Glomerular visceral epithelial cell (primary cell): Measurements from ENCODE around the gene MCM3AP.

Experiments used
- DNase-seq: peaks from one replicate; pipeline ENCODE4 v3.0.0-alpha.2; 2016; ENCODE audit errors: extremely low spot score

The MCM3AP gene

GRCh38 chr21:46218906-46219590 is 66.4 kb downstream of the MCM3AP start:
- DNase-seq: no peak

- DNase-seq: no peak
Measured at GRCh38 chr21:46217511-46218196, 67.8 kb downstream of the MCM3AP start.

GRCh38 chr21:46216132-46216747 is 69.2 kb downstream of the MCM3AP start:
- DNase-seq: no peak

GRCh38 chr21:46215436-46216131 is 69.8 kb downstream of the MCM3AP start:
- DNase-seq: no peak

- DNase-seq: no peak
Measured at GRCh38 chr21:46214478-46215340, 70.7 kb downstream of the MCM3AP start.

DNA sequence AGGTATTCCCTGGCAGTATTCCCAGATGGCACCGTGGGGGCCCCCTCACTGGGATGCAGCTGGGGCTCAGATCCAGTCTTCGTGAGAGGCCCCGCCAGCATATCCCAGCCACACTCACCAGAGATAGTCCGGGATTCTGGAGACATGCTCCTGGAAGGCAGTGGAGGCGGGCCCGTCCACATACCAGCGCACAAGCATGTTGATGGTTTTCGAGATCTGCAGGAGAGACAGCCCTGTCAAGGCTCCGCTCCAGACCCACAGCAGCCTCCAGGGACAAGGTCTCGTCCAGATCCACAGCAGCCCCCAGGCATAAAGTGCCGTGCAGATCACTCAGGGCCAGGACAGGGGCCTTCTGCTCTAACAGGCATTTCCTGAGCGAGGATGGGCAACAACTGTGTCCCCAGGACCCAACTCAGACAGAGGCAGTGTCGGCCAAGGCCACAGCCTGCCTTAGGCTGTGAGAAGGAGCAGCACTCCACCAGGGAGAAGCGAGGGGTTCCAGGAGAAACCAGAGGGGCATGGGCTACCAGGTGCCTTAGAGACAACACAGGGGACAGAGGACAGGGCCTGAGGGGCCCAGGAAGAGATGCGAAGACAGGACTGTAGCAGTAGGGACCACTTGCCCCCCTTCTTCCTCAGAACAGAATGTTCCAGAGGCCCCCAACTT is 71.7 kb downstream of the MCM3AP start:
- DNase-seq: no peak

- DNase-seq: no peak
Measured at GRCh38 chr21:46212721-46213484, 72.5 kb downstream of the MCM3AP start.

GRCh38 chr21:46211786-46212720 is 73.4 kb downstream of the MCM3AP start:
- no peak for DNase-seq

DNA sequence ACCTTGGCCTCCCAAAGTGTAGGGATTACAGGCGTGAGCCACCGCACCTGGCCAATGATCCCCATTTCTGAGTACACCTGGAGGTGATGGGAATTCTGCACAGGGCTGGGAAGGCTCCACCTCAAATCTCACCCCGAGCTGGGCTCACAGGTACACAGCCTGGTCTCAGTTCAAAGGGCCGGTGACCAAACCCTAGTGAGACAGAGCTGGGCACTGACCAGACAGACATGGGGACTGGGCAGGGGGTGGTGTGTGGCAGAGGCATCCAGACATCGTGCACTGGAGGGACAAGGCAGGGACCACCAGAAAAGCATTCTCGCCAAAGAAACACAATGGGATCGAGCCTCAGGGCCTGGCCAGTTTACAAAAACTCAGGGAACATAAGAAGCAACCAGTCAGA is 74.0 kb downstream of the MCM3AP start:
- no peak for DNase-seq

DNA sequence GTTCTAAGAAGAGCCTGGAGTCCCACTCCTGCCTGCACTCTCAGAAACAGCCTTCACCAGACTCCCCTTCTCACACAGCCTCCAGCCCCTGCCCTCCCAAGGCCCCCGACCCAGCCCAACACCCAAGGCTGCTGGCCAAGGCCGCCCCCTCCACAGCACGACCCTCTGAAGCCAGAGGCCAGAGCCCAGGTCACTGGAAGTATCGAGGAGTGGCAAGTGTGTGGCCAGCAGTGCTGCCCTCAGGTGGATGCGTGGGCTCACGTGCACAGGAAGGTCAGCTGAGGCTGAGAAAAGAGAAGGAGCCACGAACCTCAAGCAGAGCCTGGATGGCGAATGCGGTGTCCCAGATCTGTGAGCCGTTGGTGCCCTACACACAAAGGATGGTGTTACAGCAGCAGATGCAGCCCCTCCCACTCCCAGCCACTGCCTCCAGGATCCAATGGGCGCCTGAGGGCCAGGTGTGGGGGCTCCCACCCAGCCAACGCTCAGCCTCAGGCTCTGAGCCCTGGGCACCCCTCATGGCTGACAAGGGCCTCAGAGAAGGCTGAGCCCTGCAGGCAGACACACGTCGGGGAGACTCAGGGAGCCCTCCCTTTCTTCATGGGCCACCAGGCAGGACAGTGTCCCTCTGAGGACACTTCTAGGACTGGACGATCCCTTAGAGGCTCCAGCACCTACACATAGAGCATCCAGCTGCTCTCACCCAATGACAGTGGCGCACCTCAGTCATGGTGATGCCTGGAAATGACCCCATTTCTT is 74.9 kb downstream of the MCM3AP start:
- DNase-seq: no peak

DNA sequence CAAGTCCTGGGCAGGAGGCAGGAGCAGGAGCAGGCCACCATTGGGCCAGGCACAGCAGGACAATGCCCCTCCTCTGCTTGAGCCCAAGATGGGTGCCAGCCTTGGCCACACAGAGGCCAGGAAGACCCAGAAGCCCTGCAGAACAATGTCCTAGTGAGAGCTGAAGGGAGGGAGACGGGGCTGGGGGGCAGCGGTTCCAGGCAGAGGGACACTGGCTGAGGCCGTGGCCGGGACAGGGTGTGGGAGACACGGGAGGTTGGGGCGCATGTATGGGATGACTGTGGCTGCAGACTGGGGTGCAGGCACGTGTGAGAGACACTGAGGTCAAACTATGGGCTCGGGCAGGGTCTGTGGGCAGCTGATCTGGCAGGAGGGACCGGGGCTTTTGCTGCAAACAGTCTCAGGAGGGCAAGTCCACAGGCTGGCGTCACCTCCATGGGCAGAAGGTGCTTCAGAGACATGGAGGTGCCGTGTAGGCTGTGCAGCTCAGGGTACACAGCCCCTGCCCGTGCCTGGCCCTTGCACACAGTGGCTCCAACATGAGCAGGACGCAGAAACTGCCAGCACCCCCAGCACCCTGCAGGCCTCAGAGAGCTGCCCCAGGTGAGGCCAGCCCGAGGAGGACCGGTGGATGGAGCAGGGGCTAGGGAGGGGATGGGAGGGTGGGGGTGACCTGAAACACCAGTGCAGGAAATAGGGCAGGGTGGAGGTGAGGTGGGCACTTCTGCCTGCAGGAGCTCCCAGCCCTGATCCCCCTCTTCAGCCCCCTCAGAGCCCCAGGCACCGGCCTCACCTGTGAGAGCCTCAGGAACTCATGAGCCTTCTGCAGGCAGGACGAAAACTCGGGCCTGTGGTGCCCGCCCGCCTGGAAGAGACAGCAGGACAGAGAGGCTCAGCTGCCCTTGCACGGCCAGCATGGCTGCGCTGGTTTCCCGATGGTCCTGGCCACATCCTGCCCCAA is 76.4 kb downstream of the MCM3AP start:
- DNase-seq: no peak

GRCh38 chr21:46207920-46208591 is 77.4 kb downstream of the MCM3AP start:
- no peak for DNase-seq

GRCh38 chr21:46207006-46207919 is 78.1 kb downstream of the MCM3AP start:
- no peak for DNase-seq

- no peak for DNase-seq
Measured at GRCh38 chr21:46206163-46207005, 79.0 kb downstream of the MCM3AP start.

- DNase-seq: no peak
Measured at GRCh38 chr21:46205766-46206162, 79.6 kb downstream of the MCM3AP start.
